HepG2 (cell line): ENCODE data around the gene NRL. TPM values are rescaled to one million over a fixed set of nuclear protein-coding genes. Genes with fewer than 3 reads are reported as not detected.

Source experiments
- DNMT3B ChIP-seq: conservative IDR thresholded peaks from 2 replicates; pipeline ENCODE4 v1.6.1; 2016; ENCODE audit warnings: missing biosample characterization, control low read depth
- DPF2 ChIP-seq: sonication (generic); formaldehyde crosslinking; IDR thresholded peaks from 2 replicates; pipeline ENCODE4 v1.4.0; 2020; ENCODE audit warnings: mild to moderate bottlenecking, low read depth, missing genetic modification reagents, borderline replicate concordance
- FOSL1 ChIP-seq: sonication (generic); formaldehyde crosslinking; IDR thresholded peaks from 2 replicates; pipeline ENCODE4 v1.9.0; 2021; ENCODE audit warnings: missing genetic modification reagents, borderline replicate concordance
- KMT2B ChIP-seq: IDR thresholded peaks from 2 replicates; pipeline ENCODE4 v1.6.1; 2016; ENCODE audit warnings: missing genetic modification reagents, missing compliant biosample characterization
- MEF2D ChIP-seq: sonication (generic); formaldehyde crosslinking; IDR thresholded peaks from 2 replicates; pipeline ENCODE4 v1.5.1; 2020; ENCODE audit warnings: mild to moderate bottlenecking, missing genetic modification reagents
- SOX6 ChIP-seq, 2 experiments: fragments of 450-650 bp in 1 of 2; sonication (generic) in 1 of 2; formaldehyde crosslinking in 1 of 2; IDR thresholded peaks; 2 replicates each; pipeline versions ENCODE4 v1.4.0 to v1.6.1; 2017 to 2020; ENCODE audit warnings: antibody characterized with exemption in 1 of 2, mild to moderate bottlenecking in 1 of 2, missing genetic modification reagents in 1 of 2
- YY1 ChIP-seq: IDR thresholded peaks from 2 replicates; pipeline ENCODE4 v1.6.1; 2011; ENCODE audit warnings: low read length, low read depth, moderate library complexity, mild to moderate bottlenecking; ENCODE audit not compliant: insufficient read depth, insufficient replicate concordance
- ZIK1 ChIP-seq: sonication (generic); formaldehyde crosslinking; IDR thresholded peaks from 2 replicates; pipeline ENCODE4 v1.5.0; 2020; ENCODE audit warnings: mild to moderate bottlenecking, low read depth, missing genetic modification reagents, borderline replicate concordance
- ZKSCAN1 ChIP-seq: fragments of 150-350 bp; IDR thresholded peaks from 2 replicates; pipeline ENCODE4 v1.6.1; 2014; ENCODE audit warnings: low read length
- ZNF496 ChIP-seq: sonication (generic); formaldehyde crosslinking; IDR thresholded peaks from 2 replicates; pipeline ENCODE4 v1.8.1; 2023; ENCODE audit warnings: mild to moderate bottlenecking, moderate library complexity, missing genetic modification reagents; ENCODE audit not compliant: insufficient replicate concordance
- polyA plus RNA-seq, 8 experiments: library from polyadenylated mRNA; depleted of rRNA in 3 of 8; stranded (reverse) in 7 of 8; unstranded in 1 of 8; fragments of >200 nt; fragmentation: Illumina TruSeq in 4 of 8; extraction: Trizol in 4 of 8; gene quantifications; 2 replicates each; pipeline versions ENCODE4 v1.2.1 to v1.2.3, GENCODE V29; 2011 to 2016; ENCODE audit warnings: low read depth in 4 of 8, missing spikeins in 1 of 8, mixed read lengths in 1 of 8; ENCODE audit not compliant: insufficient read depth in 1 of 8
- total RNA-seq, 5 experiments: library from RNA; depleted of rRNA; stranded (reverse); fragments of >200 nt; fragmentation: Illumina TruSeq; extraction: Trizol; gene quantifications; 2 replicates each; pipeline ENCODE4 v1.2.3, GENCODE V29; 2016; ENCODE audit warnings: low read depth in 1 of 5
- TF ChIP-seq, protein P1 (sequence below): sonication (generic); formaldehyde crosslinking; IDR thresholded peaks from 2 replicates; pipeline ENCODE4 v1.4.0; 2020; ENCODE audit warnings: missing genetic modification reagents, mild to moderate bottlenecking, borderline replicate concordance
- TF ChIP-seq, protein P2 (sequence below): IDR thresholded peaks from 2 replicates; pipeline ENCODE4 v1.6.1; 2016; ENCODE audit warnings: mild to moderate bottlenecking, missing biosample characterization, missing genetic modification reagents
- TF ChIP-seq, protein P3 (sequence below): IDR thresholded peaks from 2 replicates; pipeline ENCODE4 v1.6.1; 2018; ENCODE audit warnings: missing genetic modification reagents
- TF ChIP-seq, protein P4 (sequence below): sonication (generic); formaldehyde crosslinking; IDR thresholded peaks from 2 replicates; pipeline ENCODE4 v1.4.0; 2020; ENCODE audit warnings: missing genetic modification reagents
- TF ChIP-seq, protein P5 (sequence below): sonication (generic); formaldehyde crosslinking; IDR thresholded peaks from 2 replicates; pipeline ENCODE4 v1.9.0; 2021; ENCODE audit warnings: missing genetic modification reagents, borderline replicate concordance
- TF ChIP-seq, protein P6 (sequence below): sonication (generic); IDR thresholded peaks from 2 replicates; pipeline ENCODE4 v1.6.1; 2016; ENCODE audit warnings: low read depth, borderline replicate concordance
- TF ChIP-seq, protein P7 (sequence below), 2 experiments: fragments of 450-650 bp in 1 of 2; sonication (generic) in 1 of 2; formaldehyde crosslinking; IDR thresholded peaks; 2 replicates each; pipeline versions ENCODE4 v1.5.0 to v1.8.0; 2020 to 2022; ENCODE audit warnings: mild to moderate bottlenecking in 1 of 2, missing genetic modification reagents in 1 of 2

Gene NRL
- total and polyA plus RNA-seq, 2 of the 13 experiments (the other 11 are each of a cell fraction or from before 2014, with no cell fraction given): 2.5 to 4.7 TPM

DNA sequence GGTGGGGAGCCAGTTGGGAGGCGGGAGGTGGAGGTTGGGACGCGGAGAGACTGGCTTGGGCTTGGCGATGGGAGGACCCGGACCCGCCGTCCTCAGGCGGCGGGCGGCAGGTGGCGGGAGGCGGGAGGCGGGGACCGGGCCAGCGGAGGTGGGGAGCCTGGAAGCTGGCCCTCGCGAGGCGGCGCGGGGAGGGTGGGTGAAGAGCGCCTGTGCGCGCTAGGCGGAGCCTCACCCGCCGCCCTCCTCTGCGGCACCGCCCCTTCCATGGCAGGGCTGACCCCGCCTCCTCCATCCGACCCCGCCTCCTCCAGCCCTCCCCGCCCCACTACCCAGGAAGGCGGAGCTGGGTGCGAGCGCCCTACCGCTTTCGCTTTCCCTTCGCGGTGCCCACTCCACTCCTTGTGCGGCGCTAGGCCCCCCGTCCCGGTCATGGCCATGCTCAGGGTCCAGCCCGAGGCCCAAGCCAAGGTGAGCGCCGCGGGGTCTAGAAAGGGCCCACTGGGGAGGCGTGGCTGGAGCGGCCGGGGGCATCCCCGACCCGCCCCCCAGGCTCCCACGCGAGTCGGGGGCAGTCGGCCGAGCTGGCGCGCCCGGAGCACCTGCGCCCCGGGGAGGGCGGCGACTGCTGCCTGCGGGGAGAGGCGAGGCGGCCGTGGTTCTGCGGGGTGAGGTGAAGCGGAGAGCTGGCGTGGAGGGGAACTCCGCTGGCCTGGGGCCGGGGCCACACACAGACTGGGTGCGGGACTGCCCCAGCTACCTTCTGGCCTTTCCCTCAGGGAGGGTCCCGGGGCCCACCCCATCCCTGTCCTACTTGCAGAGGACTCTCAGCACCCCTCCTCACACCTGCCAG, 21.3 kb upstream of the NRL start, which contains the start of gene PSME1 (continued):
- TF ChIP-seq, protein P1, sequence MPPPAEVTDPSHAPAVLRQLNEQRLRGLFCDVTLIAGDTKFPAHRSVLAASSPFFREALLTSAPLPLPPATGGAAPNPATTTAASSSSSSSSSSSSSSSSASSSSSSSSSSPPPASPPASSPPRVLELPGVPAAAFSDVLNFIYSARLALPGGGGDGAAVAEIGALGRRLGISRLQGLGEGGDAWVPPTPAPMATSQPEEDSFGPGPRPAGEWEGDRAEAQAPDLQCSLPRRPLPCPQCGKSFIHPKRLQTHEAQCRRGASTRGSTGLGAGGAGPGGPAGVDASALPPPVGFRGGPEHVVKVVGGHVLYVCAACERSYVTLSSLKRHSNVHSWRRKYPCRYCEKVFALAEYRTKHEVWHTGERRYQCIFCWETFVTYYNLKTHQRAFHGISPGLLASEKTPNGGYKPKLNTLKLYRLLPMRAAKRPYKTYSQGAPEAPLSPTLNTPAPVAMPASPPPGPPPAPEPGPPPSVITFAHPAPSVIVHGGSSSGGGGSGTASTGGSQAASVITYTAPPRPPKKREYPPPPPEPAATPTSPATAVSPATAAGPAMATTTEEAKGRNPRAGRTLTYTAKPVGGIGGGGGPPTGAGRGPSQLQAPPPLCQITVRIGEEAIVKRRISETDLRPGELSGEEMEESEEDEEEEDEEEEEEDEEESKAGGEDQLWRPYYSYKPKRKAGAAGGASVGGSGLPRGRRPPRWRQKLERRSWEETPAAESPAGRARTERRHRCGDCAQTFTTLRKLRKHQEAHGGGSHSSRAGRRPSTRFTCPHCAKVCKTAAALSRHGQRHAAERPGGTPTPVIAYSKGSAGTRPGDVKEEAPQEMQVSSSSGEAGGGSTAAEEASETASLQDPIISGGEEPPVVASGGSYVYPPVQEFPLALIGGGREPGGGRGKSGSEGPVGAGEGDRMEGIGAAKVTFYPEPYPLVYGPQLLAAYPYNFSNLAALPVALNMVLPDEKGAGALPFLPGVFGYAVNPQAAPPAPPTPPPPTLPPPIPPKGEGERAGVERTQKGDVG: peak; percentile 11
- TF ChIP-seq, protein P2, sequence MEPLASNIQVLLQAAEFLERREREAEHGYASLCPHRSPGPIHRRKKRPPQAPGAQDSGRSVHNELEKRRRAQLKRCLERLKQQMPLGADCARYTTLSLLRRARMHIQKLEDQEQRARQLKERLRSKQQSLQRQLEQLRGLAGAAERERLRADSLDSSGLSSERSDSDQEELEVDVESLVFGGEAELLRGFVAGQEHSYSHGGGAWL (CRISPR knock-in tag): peak; percentile 98
- no peak for TF ChIP-seq ZKSCAN1
- no peak; the same call in 1 of the 2 replicates for TF ChIP-seq DNMT3B (CRISPR knock-in tag)
- TF ChIP-seq YY1: peak; percentile 81
- no peak for TF ChIP-seq FOSL1 (CRISPR knock-in tag)
- TF ChIP-seq, protein P3, sequence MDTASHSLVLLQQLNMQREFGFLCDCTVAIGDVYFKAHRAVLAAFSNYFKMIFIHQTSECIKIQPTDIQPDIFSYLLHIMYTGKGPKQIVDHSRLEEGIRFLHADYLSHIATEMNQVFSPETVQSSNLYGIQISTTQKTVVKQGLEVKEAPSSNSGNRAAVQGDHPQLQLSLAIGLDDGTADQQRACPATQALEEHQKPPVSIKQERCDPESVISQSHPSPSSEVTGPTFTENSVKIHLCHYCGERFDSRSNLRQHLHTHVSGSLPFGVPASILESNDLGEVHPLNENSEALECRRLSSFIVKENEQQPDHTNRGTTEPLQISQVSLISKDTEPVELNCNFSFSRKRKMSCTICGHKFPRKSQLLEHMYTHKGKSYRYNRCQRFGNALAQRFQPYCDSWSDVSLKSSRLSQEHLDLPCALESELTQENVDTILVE (CRISPR knock-in tag): no peak
- TF ChIP-seq, protein P4, sequence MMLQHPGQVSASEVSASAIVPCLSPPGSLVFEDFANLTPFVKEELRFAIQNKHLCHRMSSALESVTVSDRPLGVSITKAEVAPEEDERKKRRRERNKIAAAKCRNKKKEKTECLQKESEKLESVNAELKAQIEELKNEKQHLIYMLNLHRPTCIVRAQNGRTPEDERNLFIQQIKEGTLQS (CRISPR knock-in tag): no peak
- TF ChIP-seq ZNF496 (CRISPR knock-in tag): no peak
- TF ChIP-seq, protein P5, sequence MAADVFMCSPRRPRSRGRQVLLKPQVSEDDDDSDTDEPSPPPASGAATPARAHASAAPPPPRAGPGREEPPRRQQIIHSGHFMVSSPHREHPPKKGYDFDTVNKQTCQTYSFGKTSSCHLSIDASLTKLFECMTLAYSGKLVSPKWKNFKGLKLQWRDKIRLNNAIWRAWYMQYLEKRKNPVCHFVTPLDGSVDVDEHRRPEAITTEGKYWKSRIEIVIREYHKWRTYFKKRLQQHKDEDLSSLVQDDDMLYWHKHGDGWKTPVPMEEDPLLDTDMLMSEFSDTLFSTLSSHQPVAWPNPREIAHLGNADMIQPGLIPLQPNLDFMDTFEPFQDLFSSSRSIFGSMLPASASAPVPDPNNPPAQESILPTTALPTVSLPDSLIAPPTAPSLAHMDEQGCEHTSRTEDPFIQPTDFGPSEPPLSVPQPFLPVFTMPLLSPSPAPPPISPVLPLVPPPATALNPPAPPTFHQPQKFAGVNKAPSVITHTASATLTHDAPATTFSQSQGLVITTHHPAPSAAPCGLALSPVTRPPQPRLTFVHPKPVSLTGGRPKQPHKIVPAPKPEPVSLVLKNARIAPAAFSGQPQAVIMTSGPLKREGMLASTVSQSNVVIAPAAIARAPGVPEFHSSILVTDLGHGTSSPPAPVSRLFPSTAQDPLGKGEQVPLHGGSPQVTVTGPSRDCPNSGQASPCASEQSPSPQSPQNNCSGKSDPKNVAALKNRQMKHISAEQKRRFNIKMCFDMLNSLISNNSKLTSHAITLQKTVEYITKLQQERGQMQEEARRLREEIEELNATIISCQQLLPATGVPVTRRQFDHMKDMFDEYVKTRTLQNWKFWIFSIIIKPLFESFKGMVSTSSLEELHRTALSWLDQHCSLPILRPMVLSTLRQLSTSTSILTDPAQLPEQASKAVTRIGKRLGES: no peak; the same call in 1 of the 2 replicates
- TF ChIP-seq KMT2B: peak; percentile 95
- peak; percentile 89; the same call in 1 of the 2 replicates for TF ChIP-seq MEF2D
- TF ChIP-seq ZIK1 (CRISPR knock-in tag): peak; percentile 6
- TF ChIP-seq DPF2 (CRISPR knock-in tag): 0 out of 2 replicates have a peak, but pooled peaks have one; percentile 47
- no peak for TF ChIP-seq SOX6 (IDR thresholded peaks at IDR 0.05)
- TF ChIP-seq SOX6 (CRISPR knock-in tag; IDR thresholded peaks at IDR 0.05): peak; percentile 54
- TF ChIP-seq, protein P6, sequence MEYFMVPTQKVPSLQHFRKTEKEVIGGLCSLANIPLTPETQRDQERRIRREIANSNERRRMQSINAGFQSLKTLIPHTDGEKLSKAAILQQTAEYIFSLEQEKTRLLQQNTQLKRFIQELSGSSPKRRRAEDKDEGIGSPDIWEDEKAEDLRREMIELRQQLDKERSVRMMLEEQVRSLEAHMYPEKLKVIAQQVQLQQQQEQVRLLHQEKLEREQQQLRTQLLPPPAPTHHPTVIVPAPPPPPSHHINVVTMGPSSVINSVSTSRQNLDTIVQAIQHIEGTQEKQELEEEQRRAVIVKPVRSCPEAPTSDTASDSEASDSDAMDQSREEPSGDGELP: peak; percentile 11; the same call in 1 of the 2 replicates
- TF ChIP-seq, protein P7, sequence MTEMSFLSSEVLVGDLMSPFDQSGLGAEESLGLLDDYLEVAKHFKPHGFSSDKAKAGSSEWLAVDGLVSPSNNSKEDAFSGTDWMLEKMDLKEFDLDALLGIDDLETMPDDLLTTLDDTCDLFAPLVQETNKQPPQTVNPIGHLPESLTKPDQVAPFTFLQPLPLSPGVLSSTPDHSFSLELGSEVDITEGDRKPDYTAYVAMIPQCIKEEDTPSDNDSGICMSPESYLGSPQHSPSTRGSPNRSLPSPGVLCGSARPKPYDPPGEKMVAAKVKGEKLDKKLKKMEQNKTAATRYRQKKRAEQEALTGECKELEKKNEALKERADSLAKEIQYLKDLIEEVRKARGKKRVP (CRISPR knock-in tag; IDR thresholded peaks at IDR 0.05): no peak
